IMR-90 (cell line): Measurements from ENCODE around the gene ZXDC. TPM values are rescaled to one million over a fixed set of nuclear protein-coding genes. Genes with fewer than 3 reads are reported as not detected.

ENCODE experiments used
- ATAC-seq: fragments of 200-7000 bp; cut with Tn5 transposase; 2 replicates; pipeline ENCODE4 v1.9.1; 2020; ENCODE audit warnings: low read depth, mild to moderate bottlenecking, moderate library complexity
- BruUV-seq: library from RNA; stranded (reverse); fragments of 400-500 nt; replicated peaks from 2 replicates; lab custom pipeline; 2021; lab: Mats Ljungman, UMichigan
- CTCF ChIA-PET: fragments of 300-600 bp; formaldehyde crosslinking; extraction: SDS; loops from one replicate; lab custom pipeline; 2021; ENCODE audit warnings: antibody characterized with exemption; lab: Yijun Ruan, JAX
- POLR2A ChIA-PET: fragments of 300-600 bp; sonication (Branson Sonifier 250); formaldehyde crosslinking; loops from one replicate; lab custom pipeline; 2022; ENCODE audit warnings: antibody characterized with exemption; ENCODE audit not compliant: unreplicated experiment; lab: Charles Lee
- DNase-seq: peaks from one replicate; pipeline ENCODE4 v3.0.0; 2013
- H2AFZ ChIP-seq: replicated peaks from 2 replicates; pipeline ENCODE3; 2013; ENCODE audit warnings: low read length, mild to moderate bottlenecking; ENCODE audit not compliant: poor library complexity
- H2AK5ac ChIP-seq: 2 replicates; pipeline ENCODE4 v1.6.1; 2013; ENCODE audit warnings: low read depth, low read length, inconsistent platforms
- H2AK9ac ChIP-seq: replicated peaks from 2 replicates; pipeline ENCODE3; 2013; ENCODE audit warnings: mild to moderate bottlenecking, low read depth, low read length, moderate library complexity; ENCODE audit not compliant: poor library complexity
- H2BK120ac ChIP-seq: 2 replicates; pipeline ENCODE4 v1.6.1; 2013; ENCODE audit warnings: low read depth, low read length, inconsistent platforms
- H2BK15ac ChIP-seq: 3 replicates; pipeline ENCODE4 v1.6.1; 2013; ENCODE audit warnings: low read depth, low read length, inconsistent platforms
- H2BK20ac ChIP-seq: 2 replicates; pipeline ENCODE4 v1.6.1; 2013; ENCODE audit warnings: low read depth, mild to moderate bottlenecking, inconsistent platforms, low read length, moderate library complexity
- H2BK5ac ChIP-seq: 2 replicates; pipeline ENCODE4 v1.6.1; 2013; ENCODE audit warnings: mild to moderate bottlenecking, low read depth, low read length, inconsistent platforms; ENCODE audit not compliant: poor library complexity, severe bottlenecking
- H3K14ac ChIP-seq: replicated peaks from 2 replicates; pipeline ENCODE4 v1.6.1; 2013; ENCODE audit warnings: low read depth, low read length, inconsistent platforms
- H3K18ac ChIP-seq: 2 replicates; pipeline ENCODE4 v1.6.1; 2013; ENCODE audit warnings: low read depth, low read length, control low read depth
- H3K23ac ChIP-seq: 2 replicates; pipeline ENCODE4 v1.6.1; 2013; ENCODE audit warnings: low read depth, low read length, inconsistent platforms
- H3K27ac ChIP-seq: 2 replicates; pipeline ENCODE4 v1.5.1; 2013; ENCODE audit warnings: mild to moderate bottlenecking, control low read depth, low read length; ENCODE audit not compliant: insufficient read depth
- H3K27me3 ChIP-seq: 2 replicates; pipeline ENCODE4 v1.6.1; 2013; ENCODE audit warnings: low read length; ENCODE audit not compliant: control insufficient read depth, insufficient read depth
- H3K36me3 ChIP-seq: 2 replicates; pipeline ENCODE4 v1.6.1; 2013; ENCODE audit warnings: low read length, mixed read lengths; ENCODE audit not compliant: control insufficient read depth, insufficient read depth
- H3K4ac ChIP-seq: 2 replicates; pipeline ENCODE4 v1.6.1; 2013; ENCODE audit warnings: low read depth, low read length, inconsistent platforms
- H3K4me1 ChIP-seq: 2 replicates; pipeline ENCODE4 v1.6.1; 2013; ENCODE audit warnings: low read length, mixed read lengths; ENCODE audit not compliant: control insufficient read depth, insufficient read depth
- H3K4me2 ChIP-seq: 2 replicates; pipeline ENCODE4 v1.6.1; 2013; ENCODE audit warnings: low read depth, mild to moderate bottlenecking, control low read depth, low read length, moderate library complexity
- H3K4me3 ChIP-seq: 2 replicates; pipeline ENCODE4 v1.5.1; 2013; ENCODE audit warnings: low read depth, mild to moderate bottlenecking, control low read depth, low read length, moderate library complexity; ENCODE audit not compliant: insufficient read depth
- H3K56ac ChIP-seq: 2 replicates; pipeline ENCODE4 v1.6.1; 2013; ENCODE audit warnings: low read length, inconsistent platforms; ENCODE audit not compliant: insufficient read depth; ENCODE audit errors: extremely low read depth
- H3K79me1 ChIP-seq, 2 experiments: 2 replicates each; pipeline ENCODE4 v1.6.1; 2013; ENCODE audit warnings: low read length in 2 of 2, inconsistent platforms in 1 of 2, low read depth in 1 of 2
- H3K9ac ChIP-seq: 2 replicates; pipeline ENCODE4 v1.6.1; 2013; ENCODE audit warnings: low read depth, low read length, control low read depth
- H3K9me1 ChIP-seq: 2 replicates; pipeline ENCODE4 v1.6.1; 2013; ENCODE audit warnings: low read length, inconsistent platforms; ENCODE audit not compliant: insufficient read depth
- H3K9me3 ChIP-seq: 2 replicates; pipeline ENCODE4 v1.6.1; 2013; ENCODE audit warnings: low read length; ENCODE audit not compliant: control insufficient read depth, insufficient read depth
- H4K20me1 ChIP-seq: 2 replicates; pipeline ENCODE4 v1.6.1; 2013; ENCODE audit warnings: low read length, inconsistent platforms; ENCODE audit not compliant: insufficient read depth
- H4K5ac ChIP-seq: 2 replicates; pipeline ENCODE4 v1.6.1; 2013; ENCODE audit warnings: mild to moderate bottlenecking, low read depth, low read length, control low read depth
- H4K8ac ChIP-seq, 2 experiments: 2 replicates each; pipeline ENCODE4 v1.6.1; 2013; ENCODE audit warnings: low read depth in 2 of 2, low read length in 2 of 2, control low read depth in 1 of 2, inconsistent platforms in 1 of 2
- H4K91ac ChIP-seq: 2 replicates; pipeline ENCODE4 v1.6.1; 2013; ENCODE audit warnings: low read depth, low read length, inconsistent platforms; ENCODE audit not compliant: insufficient read depth
- BHLHE40 ChIP-seq: fragments of 150-350 bp; IDR thresholded peaks from 2 replicates; pipeline ENCODE4 v1.6.1; 2016; ENCODE audit warnings: mild to moderate bottlenecking, low read depth, low read length
- CEBPB ChIP-seq: IDR thresholded peaks from 2 replicates; pipeline ENCODE4 v1.6.1; 2012; ENCODE audit warnings: low read depth, low read length, improper control_type of control experiment
- ELK1 ChIP-seq: fragments of 150-350 bp; IDR thresholded peaks from 2 replicates; pipeline ENCODE4 v1.6.1; 2016; ENCODE audit warnings: low read depth, mild to moderate bottlenecking, low read length, moderate library complexity, borderline replicate concordance
- FOS ChIP-seq: fragments of 150-350 bp; IDR thresholded peaks from 2 replicates; pipeline ENCODE4 v1.6.1; 2016; ENCODE audit warnings: low read depth, low read length
- MAFK ChIP-seq: IDR thresholded peaks from 2 replicates; pipeline ENCODE4 v1.6.1; 2012; ENCODE audit warnings: low read depth, low read length, improper control_type of control experiment
- MAZ ChIP-seq: IDR thresholded peaks from 2 replicates; pipeline ENCODE4 v1.6.1; 2012; ENCODE audit warnings: low read depth, mild to moderate bottlenecking, low read length, improper control_type of control experiment, moderate library complexity, borderline replicate concordance
- MXI1 ChIP-seq: IDR thresholded peaks from 2 replicates; pipeline ENCODE4 v1.6.1; 2012; ENCODE audit warnings: low read depth, mild to moderate bottlenecking, low read length, moderate library complexity, borderline replicate concordance
- NFE2L2 ChIP-seq: fragments of 150-350 bp; IDR thresholded peaks from 2 replicates; pipeline ENCODE4 v1.6.1; 2016; ENCODE audit warnings: low read depth, mild to moderate bottlenecking, low read length
- POLR2A ChIP-seq: IDR thresholded peaks from 2 replicates; pipeline ENCODE4 v1.6.1; 2012; ENCODE audit warnings: mild to moderate bottlenecking, low read depth, low read length
- RAD21 ChIP-seq: IDR thresholded peaks from 2 replicates; pipeline ENCODE4 v1.6.1; 2012; ENCODE audit warnings: low read length, improper control_type of control experiment
- RFX5 ChIP-seq: IDR thresholded peaks from 2 replicates; pipeline ENCODE4 v1.8.0; 2012; ENCODE audit warnings: low read depth, mild to moderate bottlenecking, low read length, moderate library complexity
- WGBS, 2 experiments: methylation state at CpG; one replicate each; pipeline versions ENCODE4 v1.1.5 to v1.1.7; 2013; ENCODE audit warnings: missing lambda C conversion rate in 2 of 2; ENCODE audit not compliant: insufficient read length in 1 of 2; ENCODE audit errors: extremely low coverage in 2 of 2; 5-methylcytosine and 5-hydroxymethylcytosine counted together
- dilution Hi-C: fragments of 300-500 bp; cut with HindIII; formaldehyde crosslinking; loops from one replicate; pipeline ENCODE4 v1.14.3; 2018; ENCODE audit warnings: low sequenced_read_pairs; ENCODE audit not compliant: unreplicated experiment
- in situ Hi-C: fragments of 300-500 bp; cut with MboI; formaldehyde crosslinking; loops from 3 replicates; pipeline ENCODE4 v1.14.3; 2019; ENCODE audit warnings: low sequenced_read_pairs, inconsistent platforms, mixed read lengths
- intact Hi-C: fragments of 100-400 bp; cut with micrococcal nuclease; formaldehyde crosslinking; loops from 2 replicates; pipeline ENCODE4 v1.10.0; 2022
- polyA plus RNA-seq, 3 experiments: library from polyadenylated mRNA; depleted of rRNA; stranded (reverse); fragments of >200 nt; gene quantifications; 2 replicates each; pipeline ENCODE4 v1.2.3, GENCODE V29; 2012; ENCODE audit warnings: low replicate concordance in 1 of 3
- total RNA-seq: library from RNA; depleted of rRNA; stranded (reverse); fragments of >200 nt; gene quantifications from 2 replicates; pipeline ENCODE4 v1.2.3, GENCODE V29; 2012
- TF ChIP-seq, protein P1 (sequence below): fragments of 150-350 bp; IDR thresholded peaks from 2 replicates; pipeline ENCODE4 v1.6.1; 2017; ENCODE audit warnings: mild to moderate bottlenecking, antibody characterized with exemption, low read length, low read depth

Gene ZXDC
- total and polyA plus RNA-seq, 2 of the 4 experiments (the other 2 are of a cell fraction) = 11.5 to 14.3 TPM

DNA sequence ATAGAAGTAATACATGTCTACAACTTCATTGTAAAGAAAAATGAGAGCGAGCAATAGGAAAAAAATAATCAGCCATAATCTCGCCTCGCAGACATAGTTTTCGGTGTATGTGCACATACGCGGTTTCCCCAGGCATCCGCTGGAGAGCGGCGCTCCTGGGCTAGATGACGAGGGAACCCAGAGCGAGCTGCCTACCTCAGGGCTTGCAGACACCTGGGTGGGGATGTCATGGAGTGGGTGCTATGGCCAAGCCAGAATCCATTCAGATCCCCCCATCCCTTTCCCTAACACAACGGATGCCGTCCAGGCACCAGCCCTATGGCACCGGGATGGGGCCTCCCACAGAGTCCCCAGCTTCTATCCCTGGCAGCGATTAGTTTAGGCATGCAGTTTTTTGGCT lies 85.5 kb downstream of the ZXDC start:
- Histone ChIP-seq H3K27me3 (peaks cover 34% of the 10 kb centered on the region), H3K4me2 (no peak overlapping the region), H2AK5ac (no peak overlapping the region), H4K91ac (no peak overlapping the region), H3K4me3 (no peak overlapping the region), H2AK9ac (no peak overlapping the region), H2BK20ac (no peak overlapping the region), H3K27ac (no peak overlapping the region), H3K56ac (no peak overlapping the region), H2BK5ac (no peak overlapping the region), H3K9me1 (no peaks in the 10 kb centered on the region), H3K14ac (no peak overlapping the region), H3K79me1 (no peaks in the 10 kb centered on the region), H4K5ac (no peak overlapping the region), H4K8ac (no peak overlapping the region), H3K9ac (no peak overlapping the region), H3K9me3 (no peaks in the 10 kb centered on the region), H2BK15ac (no peak overlapping the region), H2BK120ac (no peak overlapping the region), H3K36me3 (no peaks in the 10 kb centered on the region), H3K4ac (no peak overlapping the region), H2AFZ (no peak overlapping the region), H3K18ac (no peak overlapping the region), H3K4me1 (no peaks in the 10 kb centered on the region), H4K20me1 (no peaks in the 10 kb centered on the region), H3K23ac (no peak overlapping the region)
- WGBS, 2 experiments = 91% methylated on average over 6 of the region's 15 CpGs; no CpG with 5 or more reads in 1 of the 2 experiments
- ChIA-PET POLR2A (no interaction called here), CTCF (interaction anchor here (2.0 kb wide), 1 partner anchor 256 kb away, joined by 6 read pairs; no protein-coding TSS in a partner anchor)
- no peak for TF ChIP-seq ELK1
- TF ChIP-seq MAFK = no peak
- no peak for TF ChIP-seq RFX5
- no peak for TF ChIP-seq RAD21
- TF ChIP-seq CEBPB = no peak
- TF ChIP-seq, protein P1, sequence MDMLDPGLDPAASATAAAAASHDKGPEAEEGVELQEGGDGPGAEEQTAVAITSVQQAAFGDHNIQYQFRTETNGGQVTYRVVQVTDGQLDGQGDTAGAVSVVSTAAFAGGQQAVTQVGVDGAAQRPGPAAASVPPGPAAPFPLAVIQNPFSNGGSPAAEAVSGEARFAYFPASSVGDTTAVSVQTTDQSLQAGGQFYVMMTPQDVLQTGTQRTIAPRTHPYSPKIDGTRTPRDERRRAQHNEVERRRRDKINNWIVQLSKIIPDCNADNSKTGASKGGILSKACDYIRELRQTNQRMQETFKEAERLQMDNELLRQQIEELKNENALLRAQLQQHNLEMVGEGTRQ = no peak
- TF ChIP-seq FOS = no peak
- TF ChIP-seq MXI1 = no peak
- TF ChIP-seq MAZ = no peak
- TF ChIP-seq POLR2A = no peak
- no peak for TF ChIP-seq NFE2L2
- no peak for TF ChIP-seq BHLHE40
- DNase-seq (no peak), ATAC-seq (no peak)
- dilution Hi-C loops (no loop called here), intact Hi-C loops (no loop called here), in situ Hi-C loops (loop anchor here (10.0 to 25.0 kb wide), 2 partner anchors 145 to 428 kb away; partner anchors contain the start of gene ROPN1B)
- no TSS peak for BruUV-seq
